Measurements from ENCODE around the gene PHF20.

GRCh38 chr20:35950093-35950492, 178.3 kb downstream of the PHF20 start:
- no peak for TF ChIP-seq POLR2A (IDR thresholded peaks at IDR 0.05)
- TF ChIP-seq CTCF (IDR thresholded peaks at IDR 0.05) = no peak

Data from gastroesophageal sphincter (tissue), 3 donors.